HEK293T (cell line): ENCODE results near the gene HNRNPUL2.

Source experiments
- ARNT ChIP-seq: fragments of 450-650 bp; IDR thresholded peaks from 2 replicates; pipeline ENCODE4 v1.6.1; 2017; ENCODE audit warnings: mild to moderate bottlenecking
- BHLHE40 ChIP-seq: fragments of 450-650 bp; IDR thresholded peaks from 2 replicates; pipeline ENCODE4 v1.6.1; 2016; ENCODE audit warnings: mild to moderate bottlenecking, moderate library complexity, borderline replicate concordance
- CTBP1 ChIP-seq: fragments of 450-650 bp; IDR thresholded peaks from 2 replicates; pipeline ENCODE4 v1.6.1; 2016; ENCODE audit warnings: borderline replicate concordance
- ELF4 ChIP-seq: fragments of 450-650 bp; IDR thresholded peaks from 2 replicates; pipeline ENCODE4 v1.6.1; 2017; ENCODE audit warnings: antibody characterized with exemption
- FOXA1 ChIP-seq: fragments of 450-650 bp; IDR thresholded peaks from 2 replicates; pipeline ENCODE4 v1.6.1; 2016; ENCODE audit warnings: mild to moderate bottlenecking
- FOXK2 ChIP-seq: fragments of 450-650 bp; IDR thresholded peaks from 2 replicates; pipeline ENCODE4 v1.6.1; 2016; ENCODE audit warnings: mild to moderate bottlenecking
- FOXM1 ChIP-seq: fragments of 450-650 bp; IDR thresholded peaks from 2 replicates; pipeline ENCODE4 v1.6.1; 2017; ENCODE audit warnings: mild to moderate bottlenecking, borderline replicate concordance
- HDGF ChIP-seq: fragments of 450-650 bp; IDR thresholded peaks from 2 replicates; pipeline ENCODE4 v1.6.1; 2017; ENCODE audit warnings: antibody characterized with exemption, borderline replicate concordance
- L3MBTL2 ChIP-seq: fragments of 450-650 bp; conservative IDR thresholded peaks from 2 replicates; pipeline ENCODE4 v1.6.1; 2016; ENCODE audit warnings: mild to moderate bottlenecking
- NFRKB ChIP-seq: fragments of 450-650 bp; IDR thresholded peaks from 2 replicates; pipeline ENCODE4 v1.6.1; 2016; ENCODE audit warnings: mild to moderate bottlenecking, moderate library complexity
- SP1 ChIP-seq: fragments of 450-650 bp; IDR thresholded peaks from 2 replicates; pipeline ENCODE4 v1.6.1; 2017
- TARDBP ChIP-seq: fragments of 450-650 bp; IDR thresholded peaks from 2 replicates; pipeline ENCODE4 v1.6.1; 2016

- TF ChIP-seq HDGF (no peak), BHLHE40 (no peak), L3MBTL2 (no peak), TARDBP (no peak), NFRKB (no peak), FOXA1 (no peak), CTBP1 (no peak), FOXM1 (no peak), FOXK2 (no peak), SP1 (no peak), ELF4 (no peak), ARNT (no peak)
Observed at GRCh38 chr11:62725646-62726045, 1.6 kb downstream of the HNRNPUL2 start.
